HK-2 (cell line): ENCODE results near the gene NRIP1.

Source experiments
- DNase-seq: peaks from one replicate; pipeline ENCODE4 v3.0.0-alpha.2; 2018; ENCODE audit not compliant: unreplicated experiment

The NRIP1 gene

DNA sequence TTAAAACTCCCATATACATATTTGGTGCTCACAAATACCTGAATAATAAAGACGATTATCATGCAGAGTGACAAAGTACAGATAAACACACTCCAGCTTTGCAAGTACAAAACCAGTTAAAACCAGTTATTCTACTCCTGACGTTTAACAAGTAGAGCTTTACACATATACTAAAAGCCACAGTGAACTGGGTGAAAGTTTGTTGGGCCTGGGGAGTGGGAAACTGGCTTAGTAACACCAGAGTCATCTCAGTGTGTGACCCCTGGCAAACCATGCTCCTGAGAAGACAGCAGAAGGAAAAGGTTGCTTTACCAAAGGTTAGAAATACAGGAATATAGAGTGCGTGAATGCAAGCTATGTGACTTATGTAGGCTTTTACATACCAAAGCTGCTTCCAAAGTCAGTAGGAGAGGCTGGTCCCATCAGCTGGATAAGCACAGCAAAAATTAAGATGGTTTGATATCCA is 148.1 kb downstream of the NRIP1 start:
- no peak for DNase-seq

DNA sequence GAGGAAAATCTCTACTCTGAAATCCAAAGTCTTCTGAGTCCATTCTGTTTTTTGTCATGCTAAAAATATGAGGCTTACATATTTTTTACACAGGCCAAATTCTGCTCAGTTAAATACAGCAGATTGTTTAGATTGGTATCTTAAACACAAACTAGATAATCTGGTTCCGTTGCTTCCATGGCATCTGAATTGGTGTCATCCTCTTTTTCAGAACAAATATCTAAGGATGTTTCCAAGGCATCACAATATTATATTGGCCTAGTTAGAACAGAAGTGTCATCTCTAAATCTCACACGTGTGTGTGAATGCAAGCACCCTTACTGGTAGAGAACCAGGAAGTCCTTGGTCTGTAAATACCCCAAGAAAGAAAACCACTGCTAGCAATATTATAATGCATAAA is 151.2 kb downstream of the NRIP1 start:
- DNase-seq = no peak

DNA sequence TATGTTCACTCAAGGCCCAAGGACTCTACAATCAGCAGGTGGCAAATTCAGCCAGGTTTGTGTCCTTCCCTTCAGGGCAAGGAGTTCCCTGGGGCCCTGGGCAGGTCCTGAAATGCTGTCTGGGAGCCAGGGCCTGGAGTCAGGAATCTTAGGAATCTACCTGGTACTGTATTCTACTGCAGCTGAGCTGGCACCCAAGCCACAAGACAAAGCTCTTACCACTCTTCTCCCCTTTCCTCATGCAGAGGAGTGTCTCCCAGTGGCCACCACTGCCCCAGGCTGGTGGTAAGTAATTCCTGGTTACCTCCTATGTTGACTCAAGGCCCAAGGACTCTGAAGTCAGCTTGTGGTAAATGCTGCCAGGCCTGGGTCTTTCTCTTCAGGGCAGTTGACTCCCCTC is 153.4 kb downstream of the NRIP1 start:
- no peak for DNase-seq
